ENCODE results near the gene TAOK3.
"Not testable (repeated sequence)": the region's sequence is repeated elsewhere in the genome, so short reads cannot be mapped to it uniquely, and the experiment has no call there.

Gene TAOK3

GRCh38 chr12:118325081-118325480 is 47.6 kb downstream of the TAOK3 start:
- no peak overlapping the region for H3K4me3 ChIP-seq (ENCODE audit: low read length)
- no peaks in the 10 kb centered on the region for H3K9me3 ChIP-seq (ENCODE audit: low read length)
- H3K27me3 ChIP-seq (ENCODE audit: insufficient read depth, low read length), result no peaks in the 10 kb centered on the region
- H3K36me3 ChIP-seq (ENCODE audit: insufficient read depth, low read length), result no peaks in the 10 kb centered on the region
- no peaks in the 10 kb centered on the region for H3K4me1 ChIP-seq (ENCODE audit: insufficient read depth, low read length)
- H2AFZ ChIP-seq (ENCODE audit: low read depth, low read length), result no peak overlapping the region

- H3K9me3 ChIP-seq (ENCODE audit: low read length), result no peaks in the 10 kb centered on the region
Observed at GRCh38 chr12:118319627-118320026, 53.1 kb downstream of the TAOK3 start.

GRCh38 chr12:118318744-118319143 is 54.0 kb downstream of the TAOK3 start:
- Histone ChIP-seq H3K4me1 (ENCODE audit: insufficient read depth, low read length) (no peaks in the 10 kb centered on the region), H3K36me3 (ENCODE audit: insufficient read depth, low read length) (no peaks in the 10 kb centered on the region), H3K4me3 (ENCODE audit: low read length) (no peak overlapping the region), H3K9me3 (ENCODE audit: low read length) (no peaks in the 10 kb centered on the region), H2AFZ (ENCODE audit: low read depth, low read length) (no peak overlapping the region), H3K27me3 (ENCODE audit: insufficient read depth, low read length) (no peaks in the 10 kb centered on the region)

More at GRCh38 chr12:118319627-118320026, 53.1 kb downstream of the TAOK3 start:
- H3K4me1 ChIP-seq (ENCODE audit: insufficient read depth, low read length), result no peaks in the 10 kb centered on the region
- no peak overlapping the region for H2AFZ ChIP-seq (ENCODE audit: low read depth, low read length)
- no peaks in the 10 kb centered on the region for H3K27me3 ChIP-seq (ENCODE audit: insufficient read depth, low read length)
- no peaks in the 10 kb centered on the region for H3K36me3 ChIP-seq (ENCODE audit: insufficient read depth, low read length)
- H3K4me3 ChIP-seq (ENCODE audit: low read length), result no peak overlapping the region

- Histone ChIP-seq H2AFZ (ENCODE audit: low read depth, low read length) (no peak overlapping the region), H3K9me3 (ENCODE audit: low read length) (no peaks in the 10 kb centered on the region), H3K36me3 (ENCODE audit: insufficient read depth, low read length) (no peaks in the 10 kb centered on the region), H3K27me3 (ENCODE audit: insufficient read depth, low read length) (no peaks in the 10 kb centered on the region), H3K4me3 (ENCODE audit: low read length) (no peak overlapping the region), H3K4me1 (ENCODE audit: insufficient read depth, low read length) (no peaks in the 10 kb centered on the region)
Observed at GRCh38 chr12:118317729-118318128, 55.0 kb downstream of the TAOK3 start.

GRCh38 chr12:118315821-118316220 is 56.9 kb downstream of the TAOK3 start:
- Histone ChIP-seq H3K4me3 (ENCODE audit: low read length) (no peak overlapping the region), H3K36me3 (ENCODE audit: insufficient read depth, low read length) (no peaks in the 10 kb centered on the region), H3K27me3 (ENCODE audit: insufficient read depth, low read length) (no peaks in the 10 kb centered on the region), H3K4me1 (ENCODE audit: insufficient read depth, low read length) (no peaks in the 10 kb centered on the region), H2AFZ (ENCODE audit: low read depth, low read length) (no peak overlapping the region), H3K9me3 (ENCODE audit: low read length) (no peaks in the 10 kb centered on the region)

- H3K4me3 ChIP-seq (ENCODE audit: low read length), result no peak overlapping the region
- no peaks in the 10 kb centered on the region for H3K4me1 ChIP-seq (ENCODE audit: insufficient read depth, low read length)
- H3K36me3 ChIP-seq (ENCODE audit: insufficient read depth, low read length), result no peaks in the 10 kb centered on the region
- no peak overlapping the region for H2AFZ ChIP-seq (ENCODE audit: low read depth, low read length)
- H3K27me3 ChIP-seq (ENCODE audit: insufficient read depth, low read length), result no peaks in the 10 kb centered on the region
- no peaks in the 10 kb centered on the region for H3K9me3 ChIP-seq (ENCODE audit: low read length)
Observed at GRCh38 chr12:118312578-118312977, 60.1 kb downstream of the TAOK3 start.

- H3K9me3 ChIP-seq (ENCODE audit: low read length), result no peaks in the 10 kb centered on the region
Observed at GRCh38 chr12:118311666-118312065, 61.0 kb downstream of the TAOK3 start.

GRCh38 chr12:118310320-118310719 is 62.4 kb downstream of the TAOK3 start:
- no peaks in the 10 kb centered on the region for H3K4me1 ChIP-seq (ENCODE audit: insufficient read depth, low read length)
- no peak overlapping the region for H3K4me3 ChIP-seq (ENCODE audit: low read length)
- H3K36me3 ChIP-seq (ENCODE audit: insufficient read depth, low read length), result no peaks in the 10 kb centered on the region
- no peaks in the 10 kb centered on the region for H3K27me3 ChIP-seq (ENCODE audit: insufficient read depth, low read length)
- H2AFZ ChIP-seq (ENCODE audit: low read depth, low read length), result no peak overlapping the region
- H3K9me3 ChIP-seq (ENCODE audit: low read length), result no peaks in the 10 kb centered on the region

More at GRCh38 chr12:118311666-118312065, 61.0 kb downstream of the TAOK3 start:
- Histone ChIP-seq H3K27me3 (ENCODE audit: insufficient read depth, low read length) (no peaks in the 10 kb centered on the region), H3K36me3 (ENCODE audit: insufficient read depth, low read length) (no peaks in the 10 kb centered on the region), H2AFZ (ENCODE audit: low read depth, low read length) (no peak overlapping the region), H3K4me1 (ENCODE audit: insufficient read depth, low read length) (no peaks in the 10 kb centered on the region), H3K4me3 (ENCODE audit: low read length) (no peak overlapping the region)

- H3K4me3 ChIP-seq (ENCODE audit: low read length); H2AFZ ChIP-seq (ENCODE audit: low read depth, low read length); H3K9me3 ChIP-seq (ENCODE audit: low read length); H3K4me1 ChIP-seq (ENCODE audit: insufficient read depth, low read length); H3K36me3 ChIP-seq (ENCODE audit: insufficient read depth, low read length); H3K27me3 ChIP-seq (ENCODE audit: insufficient read depth, low read length): not testable (repeated sequence)
Observed at GRCh38 chr12:118308006-118308405, 64.7 kb downstream of the TAOK3 start.

- no peaks in the 10 kb centered on the region for H3K4me1 ChIP-seq (ENCODE audit: insufficient read depth, low read length)
- H3K36me3 ChIP-seq (ENCODE audit: insufficient read depth, low read length), result no peaks in the 10 kb centered on the region
- H3K4me3 ChIP-seq (ENCODE audit: low read length), result no peak overlapping the region
- no peak overlapping the region for H2AFZ ChIP-seq (ENCODE audit: low read depth, low read length)
- H3K9me3 ChIP-seq (ENCODE audit: low read length), result no peaks in the 10 kb centered on the region
- H3K27me3 ChIP-seq (ENCODE audit: insufficient read depth, low read length), result no peaks in the 10 kb centered on the region
Observed at GRCh38 chr12:118307069-118307954, 65.4 kb downstream of the TAOK3 start.

GRCh38 chr12:118304093-118304492 is 68.6 kb downstream of the TAOK3 start:
- H3K4me3 ChIP-seq (ENCODE audit: low read length), result no peak overlapping the region
- H2AFZ ChIP-seq (ENCODE audit: low read depth, low read length), result no peak overlapping the region
- H3K27me3 ChIP-seq (ENCODE audit: insufficient read depth, low read length), result no peaks in the 10 kb centered on the region
- no peaks in the 10 kb centered on the region for H3K9me3 ChIP-seq (ENCODE audit: low read length)
- H3K4me1 ChIP-seq (ENCODE audit: insufficient read depth, low read length), result peaks cover 7% of the 10 kb centered on the region
- H3K36me3 ChIP-seq (ENCODE audit: insufficient read depth, low read length), result no peaks in the 10 kb centered on the region

GRCh38 chr12:118302053-118302452 is 70.7 kb downstream of the TAOK3 start:
- Histone ChIP-seq H3K9me3 (ENCODE audit: low read length) (no peaks in the 10 kb centered on the region), H2AFZ (ENCODE audit: low read depth, low read length) (no peak overlapping the region), H3K36me3 (ENCODE audit: insufficient read depth, low read length) (no peaks in the 10 kb centered on the region), H3K4me1 (ENCODE audit: insufficient read depth, low read length) (peaks cover 7% of the 10 kb centered on the region), H3K27me3 (ENCODE audit: insufficient read depth, low read length) (no peaks in the 10 kb centered on the region), H3K4me3 (ENCODE audit: low read length) (no peak overlapping the region)

GRCh38 chr12:118299791-118300460 is 72.8 kb downstream of the TAOK3 start:
- H2AFZ ChIP-seq (ENCODE audit: low read depth, low read length), result no peak overlapping the region
- no peaks in the 10 kb centered on the region for H3K36me3 ChIP-seq (ENCODE audit: insufficient read depth, low read length)
- no peaks in the 10 kb centered on the region for H3K9me3 ChIP-seq (ENCODE audit: low read length)
- peaks cover 7% of the 10 kb centered on the region for H3K4me1 ChIP-seq (ENCODE audit: insufficient read depth, low read length)
- peak overlapping the region; percentile 11 for H3K4me3 ChIP-seq (ENCODE audit: low read length)
- no peaks in the 10 kb centered on the region for H3K27me3 ChIP-seq (ENCODE audit: insufficient read depth, low read length)

All from neuron (in vitro differentiated cells).